ENCODE results near the gene ENKUR. TPM values are rescaled to one million over a fixed set of nuclear protein-coding genes. Genes with fewer than 3 reads are reported as not detected.

The ENKUR gene
- total RNA-seq, 1 experiment from 2014 or later = 0.17 TPM

DNA sequence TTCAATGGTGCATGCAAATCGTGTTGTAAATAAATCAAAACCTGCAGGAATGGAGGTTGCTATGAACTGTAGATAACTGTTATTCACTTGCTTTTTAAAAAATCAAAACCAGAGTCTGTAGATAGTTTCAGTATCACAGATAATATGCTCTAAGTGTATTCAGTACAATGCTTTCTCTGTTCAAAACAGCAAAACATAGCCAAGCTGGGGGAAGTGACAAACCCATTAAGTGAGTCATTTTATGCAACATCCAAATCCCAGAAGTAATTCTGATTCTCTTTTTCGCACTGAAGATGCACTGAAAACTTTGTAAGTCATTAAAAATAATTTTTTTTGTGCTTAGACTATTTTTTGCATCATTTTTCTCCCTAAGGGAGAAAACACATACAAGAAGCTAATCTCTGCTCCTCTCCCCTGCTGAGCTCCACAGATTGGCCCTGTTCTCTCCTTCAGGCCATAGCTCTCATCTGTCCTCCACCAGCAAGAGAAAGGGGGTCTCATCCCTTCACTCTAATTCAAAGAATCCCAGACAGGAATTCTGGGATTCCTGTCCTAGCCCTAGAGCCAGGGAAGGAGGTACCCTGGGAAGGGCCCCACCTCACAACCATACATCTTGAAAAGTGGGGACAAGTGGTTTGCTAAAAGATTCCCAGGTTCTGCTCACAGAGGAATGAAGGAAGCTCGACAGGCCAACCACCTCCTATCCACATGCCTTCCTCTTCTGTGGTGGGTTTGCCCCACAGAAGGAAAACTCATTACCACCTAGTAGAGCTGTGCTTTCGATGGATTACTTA is 68.5 kb downstream of the ENKUR start:
- H3K27me3 ChIP-seq (replicated peaks; ENCODE audit: insufficient read depth, low read depth, low read length, poor library complexity) = no peaks in the 10 kb centered on the region
- POLR2A ChIA-PET (ENCODE audit: low non-redundant PET) = interaction anchor here (0.7 to 0.9 kb wide), 2 partner anchors 18 to 795 kb away, joined by 3 read pairs; no protein-coding TSS in a partner anchor
- TF ChIP-seq, protein P1, sequence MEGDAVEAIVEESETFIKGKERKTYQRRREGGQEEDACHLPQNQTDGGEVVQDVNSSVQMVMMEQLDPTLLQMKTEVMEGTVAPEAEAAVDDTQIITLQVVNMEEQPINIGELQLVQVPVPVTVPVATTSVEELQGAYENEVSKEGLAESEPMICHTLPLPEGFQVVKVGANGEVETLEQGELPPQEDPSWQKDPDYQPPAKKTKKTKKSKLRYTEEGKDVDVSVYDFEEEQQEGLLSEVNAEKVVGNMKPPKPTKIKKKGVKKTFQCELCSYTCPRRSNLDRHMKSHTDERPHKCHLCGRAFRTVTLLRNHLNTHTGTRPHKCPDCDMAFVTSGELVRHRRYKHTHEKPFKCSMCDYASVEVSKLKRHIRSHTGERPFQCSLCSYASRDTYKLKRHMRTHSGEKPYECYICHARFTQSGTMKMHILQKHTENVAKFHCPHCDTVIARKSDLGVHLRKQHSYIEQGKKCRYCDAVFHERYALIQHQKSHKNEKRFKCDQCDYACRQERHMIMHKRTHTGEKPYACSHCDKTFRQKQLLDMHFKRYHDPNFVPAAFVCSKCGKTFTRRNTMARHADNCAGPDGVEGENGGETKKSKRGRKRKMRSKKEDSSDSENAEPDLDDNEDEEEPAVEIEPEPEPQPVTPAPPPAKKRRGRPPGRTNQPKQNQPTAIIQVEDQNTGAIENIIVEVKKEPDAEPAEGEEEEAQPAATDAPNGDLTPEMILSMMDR (conservative IDR thresholded peaks at IDR 0.05; ENCODE audit: low read depth, low read length) = no peak
- no peak for TF ChIP-seq EZH2 (IDR thresholded peaks at IDR 0.05; ENCODE audit: borderline replicate concordance, low read depth, low read length, poor library complexity, severe bottlenecking)
- no peaks in the 10 kb centered on the region for H3K9me3 ChIP-seq (ENCODE audit: low read depth, low read length, poor library complexity, severe bottlenecking)
- DNase-seq (ENCODE audit: low spot score) = peak; percentile 63
- peaks cover 31% of the 10 kb centered on the region for H3K4me1 ChIP-seq (ENCODE audit: insufficient read depth, low read length, poor library complexity, severe bottlenecking)
- BruUV-seq (replicated peaks) = no TSS peak
- no peaks in the 10 kb centered on the region for H3K36me3 ChIP-seq (ENCODE audit: insufficient read depth, low read length, poor library complexity, severe bottlenecking)
- no peak overlapping the region for H3K4me3 ChIP-seq (ENCODE audit: low read depth, low read length, poor library complexity, severe bottlenecking)
- H3K27ac ChIP-seq (ENCODE audit: low read depth, low read length, poor library complexity, severe bottlenecking) = peak overlapping the region; percentile 22
- intact Hi-C loops (cut with micrococcal nuclease; ENCODE audit: unreplicated experiment) = no loop called here
- CTCF ChIA-PET = no interaction called here

DNA sequence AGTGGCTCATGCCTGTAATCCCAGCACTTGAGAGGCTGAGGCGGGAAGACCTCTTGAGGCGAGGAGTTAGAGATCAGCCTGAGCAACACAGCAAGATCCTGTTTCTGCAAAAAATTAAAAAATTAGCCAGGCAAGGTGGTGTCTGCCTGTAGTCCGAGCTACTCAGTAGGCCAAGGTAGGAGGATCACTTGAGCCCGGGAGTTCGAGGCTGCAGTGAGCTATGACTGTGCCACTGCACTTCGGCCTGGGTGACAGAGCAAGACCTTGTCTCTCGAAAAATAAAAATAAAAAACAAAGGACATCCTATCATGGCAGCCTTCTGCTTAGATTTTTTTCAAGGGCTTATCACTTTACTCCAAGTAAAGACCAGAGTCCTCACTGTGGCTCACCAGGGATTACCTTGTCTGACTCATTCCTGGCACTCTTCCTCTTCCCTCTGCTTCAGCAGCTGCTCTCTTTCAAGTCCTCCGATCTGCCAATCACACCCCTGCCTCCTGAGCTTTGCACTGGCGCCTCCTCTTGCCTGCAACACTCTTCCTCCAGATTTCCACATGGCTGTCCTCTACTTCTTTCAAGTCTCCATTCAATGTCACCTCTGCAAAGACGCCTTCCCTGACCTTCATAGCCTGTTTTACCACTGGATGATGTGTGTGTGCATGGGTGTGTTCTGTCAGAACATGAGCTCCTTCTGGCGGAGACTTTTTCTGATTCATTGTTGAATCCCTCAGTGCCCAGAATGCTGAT is 71.3 kb downstream of the ENKUR start:
- no TSS peak for BruUV-seq (replicated peaks)
- Histone ChIP-seq H3K27ac (ENCODE audit: low read depth, low read length, poor library complexity, severe bottlenecking) (no peak overlapping the region), H3K4me1 (ENCODE audit: insufficient read depth, low read length, poor library complexity, severe bottlenecking) (peaks cover 15% of the 10 kb centered on the region), H3K9me3 (ENCODE audit: low read depth, low read length, poor library complexity, severe bottlenecking) (no peaks in the 10 kb centered on the region), H3K4me3 (ENCODE audit: low read depth, low read length, poor library complexity, severe bottlenecking) (no peak overlapping the region), H3K27me3 (replicated peaks; ENCODE audit: insufficient read depth, low read depth, low read length, poor library complexity) (no peaks in the 10 kb centered on the region), H3K36me3 (ENCODE audit: insufficient read depth, low read length, poor library complexity, severe bottlenecking) (no peaks in the 10 kb centered on the region)
- TF ChIP-seq EZH2 (IDR thresholded peaks at IDR 0.05; ENCODE audit: borderline replicate concordance, low read depth, low read length, poor library complexity, severe bottlenecking) = no peak
- TF ChIP-seq, protein P1 (conservative IDR thresholded peaks at IDR 0.05; ENCODE audit: low read depth, low read length) = no peak; the same call in 1 of the 2 replicates
- peak; percentile 65 for DNase-seq (ENCODE audit: low spot score)
- intact Hi-C loops (cut with micrococcal nuclease; ENCODE audit: unreplicated experiment) = loop anchor here (5.0 kb wide), 1 partner anchor 87 kb away; no protein-coding TSS in a partner anchor
- ChIA-PET POLR2A (ENCODE audit: low non-redundant PET) (no interaction called here), CTCF (interaction anchor here (0.6 kb wide), 1 partner anchor 646 kb away, joined by 3 read pairs; no protein-coding TSS in a partner anchor)

DNA sequence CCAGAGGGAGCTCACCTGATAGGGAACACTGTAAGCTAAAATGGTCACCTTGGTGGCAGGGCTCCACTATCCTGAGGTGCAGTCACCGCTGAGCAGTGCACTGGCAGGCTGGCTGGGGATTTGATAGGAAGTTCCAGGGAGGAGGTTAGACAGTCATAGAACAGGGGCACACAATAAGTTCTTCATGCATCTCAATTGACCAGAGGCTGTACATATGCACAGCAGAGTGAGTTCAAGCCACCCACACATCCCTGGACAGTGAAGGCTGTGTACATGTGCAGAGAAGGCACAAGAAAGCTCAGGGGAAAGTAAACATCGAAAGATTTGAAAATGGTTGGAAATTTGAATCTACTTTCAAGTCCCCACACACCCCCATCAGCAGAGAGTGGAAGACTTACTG is 77.4 kb downstream of the ENKUR start:
- CTCF ChIA-PET = no interaction called here
- H3K27ac ChIP-seq (ENCODE audit: low read depth, low read length, poor library complexity, severe bottlenecking) = no peak overlapping the region
- H3K9me3 ChIP-seq (ENCODE audit: low read depth, low read length, poor library complexity, severe bottlenecking) = no peaks in the 10 kb centered on the region
- H3K27me3 ChIP-seq (replicated peaks; ENCODE audit: insufficient read depth, low read depth, low read length, poor library complexity) = no peaks in the 10 kb centered on the region
- intact Hi-C loops (cut with micrococcal nuclease; ENCODE audit: unreplicated experiment) = no loop called here
- DNase-seq (ENCODE audit: low spot score) = no peak
- no peak for TF ChIP-seq EZH2 (IDR thresholded peaks at IDR 0.05; ENCODE audit: borderline replicate concordance, low read depth, low read length, poor library complexity, severe bottlenecking)
- TF ChIP-seq, protein P1 (conservative IDR thresholded peaks at IDR 0.05; ENCODE audit: low read depth, low read length) = no peak
- H3K36me3 ChIP-seq (ENCODE audit: insufficient read depth, low read length, poor library complexity, severe bottlenecking) = no peaks in the 10 kb centered on the region
- BruUV-seq (replicated peaks) = no TSS peak
- POLR2A ChIA-PET (ENCODE audit: low non-redundant PET) = no interaction called here
- H3K4me3 ChIP-seq (ENCODE audit: low read depth, low read length, poor library complexity, severe bottlenecking) = no peak overlapping the region
- no peaks in the 10 kb centered on the region for H3K4me1 ChIP-seq (ENCODE audit: insufficient read depth, low read length, poor library complexity, severe bottlenecking)

Data from A673 (cell line).